Mucosa of descending colon (tissue), 3 donors: Measurements from ENCODE around the gene KCNH6. TPM values are rescaled to one million over a fixed set of nuclear protein-coding genes. Genes with fewer than 3 reads are reported as not detected.

Source experiments
- ATAC-seq: fragments of 200-7000 bp; cut with Tn5 transposase; one replicate; pipeline ENCODE4 v1.9.1; 2020; ENCODE audit warnings: mild to moderate bottlenecking, moderate library complexity
- DNase-seq, 3 donors: peaks; one replicate each; pipeline ENCODE4 v3.0.0-alpha.2; 2020
- H3K36me3 ChIP-seq: fragments of 200-600 bp; one replicate; pipeline ENCODE4 v1.8.0; 2021; ENCODE audit warnings: low read depth, mild to moderate bottlenecking
- H3K4me1 ChIP-seq: fragments of 200-600 bp; one replicate; pipeline ENCODE4 v1.8.0; 2021; ENCODE audit warnings: low read depth, mild to moderate bottlenecking
- H3K4me3 ChIP-seq: fragments of 200-600 bp; one replicate; pipeline ENCODE4 v1.8.0; 2021; ENCODE audit warnings: mild to moderate bottlenecking
- H3K9me3 ChIP-seq: fragments of 200-600 bp; one replicate; pipeline ENCODE4 v1.8.0; 2021; ENCODE audit warnings: mild to moderate bottlenecking
- intact Hi-C, 2 donors: fragments of 100-400 bp; cut with DNase I in 1 of 2; cut with micrococcal nuclease in 1 of 2; formaldehyde crosslinking; loops; one replicate each; pipeline versions ENCODE4 v1.11.0 to v1.11.1; 2022; cut with DNase I, micrococcal nuclease
- total RNA-seq, 3 donors: library from RNA; stranded (reverse); fragmentation: NEBNext Ultra II Directional in 2 of 3; extraction: Animal tissue kit (Norgen Biotek cat#: 25700) in 2 of 3; gene quantifications; one replicate each; pipeline versions ENCODE4 v1.2.1 to v1.2.4, GENCODE V29; 2021 to 2023
- TF ChIP-seq, protein P1 (sequence below): fragments of 200-600 bp; IDR thresholded peaks from one replicate; pipeline ENCODE4 v1.8.0; 2022; ENCODE audit warnings: antibody characterized with exemption, mild to moderate bottlenecking
- donor health status: DM: no; HTN: no; CAD: no; lungs with moderate emphysema.
- donor health status: DM: no; HTN: no; CAD: no.
- donor health status: DM: no; HTN: yes; CAD: no.

KCNH6 gene
- total RNA-seq, 3 donors from 2014 or later, result 0.58 to 0.64 TPM; not detected in 1

DNA sequence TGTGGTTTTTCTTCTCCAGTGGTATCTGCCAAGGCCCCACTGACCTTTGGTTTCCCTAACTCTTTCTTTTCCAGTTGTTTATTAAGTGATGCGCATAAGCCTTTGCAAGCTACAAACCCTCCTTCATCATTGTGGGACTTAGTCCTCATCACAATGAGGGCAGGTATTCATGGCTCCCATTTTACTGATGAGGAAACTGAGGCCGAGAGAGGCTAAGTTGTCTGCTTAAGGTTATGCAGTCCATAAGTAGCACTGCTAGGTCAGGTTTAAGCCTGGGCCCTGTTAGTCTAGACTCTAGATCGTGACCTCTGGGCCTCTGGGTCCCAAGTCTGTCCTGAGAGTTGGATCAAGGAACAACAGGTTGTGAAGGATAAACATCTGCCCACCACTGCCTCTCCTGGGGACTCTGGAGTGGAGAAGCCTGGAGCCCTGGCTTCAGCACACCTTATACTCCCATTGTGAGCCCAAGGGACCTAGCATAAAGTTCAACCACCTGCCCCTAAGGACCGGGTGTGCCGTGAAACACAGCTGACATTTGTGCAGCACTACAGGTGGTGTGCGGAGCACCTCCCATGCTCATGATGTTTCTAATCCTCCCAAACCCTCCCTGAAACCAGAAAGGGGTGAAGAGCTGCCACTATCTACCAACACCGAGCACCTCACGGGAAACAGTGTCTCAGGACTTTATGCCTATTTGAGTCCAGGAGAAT is 5.2 kb upstream of the KCNH6 start:
- Histone ChIP-seq H3K4me3 (no peak overlapping the region), H3K9me3 (no peaks in the 10 kb centered on the region), H3K4me1 (peaks cover 18% of the 10 kb centered on the region), H3K36me3 (no peaks in the 10 kb centered on the region)
- TF ChIP-seq, protein P1, sequence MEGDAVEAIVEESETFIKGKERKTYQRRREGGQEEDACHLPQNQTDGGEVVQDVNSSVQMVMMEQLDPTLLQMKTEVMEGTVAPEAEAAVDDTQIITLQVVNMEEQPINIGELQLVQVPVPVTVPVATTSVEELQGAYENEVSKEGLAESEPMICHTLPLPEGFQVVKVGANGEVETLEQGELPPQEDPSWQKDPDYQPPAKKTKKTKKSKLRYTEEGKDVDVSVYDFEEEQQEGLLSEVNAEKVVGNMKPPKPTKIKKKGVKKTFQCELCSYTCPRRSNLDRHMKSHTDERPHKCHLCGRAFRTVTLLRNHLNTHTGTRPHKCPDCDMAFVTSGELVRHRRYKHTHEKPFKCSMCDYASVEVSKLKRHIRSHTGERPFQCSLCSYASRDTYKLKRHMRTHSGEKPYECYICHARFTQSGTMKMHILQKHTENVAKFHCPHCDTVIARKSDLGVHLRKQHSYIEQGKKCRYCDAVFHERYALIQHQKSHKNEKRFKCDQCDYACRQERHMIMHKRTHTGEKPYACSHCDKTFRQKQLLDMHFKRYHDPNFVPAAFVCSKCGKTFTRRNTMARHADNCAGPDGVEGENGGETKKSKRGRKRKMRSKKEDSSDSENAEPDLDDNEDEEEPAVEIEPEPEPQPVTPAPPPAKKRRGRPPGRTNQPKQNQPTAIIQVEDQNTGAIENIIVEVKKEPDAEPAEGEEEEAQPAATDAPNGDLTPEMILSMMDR, result no peak
- ATAC-seq (peak; percentile 49), DNase-seq (peak in 1 of 3 donors; percentile 28)
- intact Hi-C loops, result no loop called here

DNA sequence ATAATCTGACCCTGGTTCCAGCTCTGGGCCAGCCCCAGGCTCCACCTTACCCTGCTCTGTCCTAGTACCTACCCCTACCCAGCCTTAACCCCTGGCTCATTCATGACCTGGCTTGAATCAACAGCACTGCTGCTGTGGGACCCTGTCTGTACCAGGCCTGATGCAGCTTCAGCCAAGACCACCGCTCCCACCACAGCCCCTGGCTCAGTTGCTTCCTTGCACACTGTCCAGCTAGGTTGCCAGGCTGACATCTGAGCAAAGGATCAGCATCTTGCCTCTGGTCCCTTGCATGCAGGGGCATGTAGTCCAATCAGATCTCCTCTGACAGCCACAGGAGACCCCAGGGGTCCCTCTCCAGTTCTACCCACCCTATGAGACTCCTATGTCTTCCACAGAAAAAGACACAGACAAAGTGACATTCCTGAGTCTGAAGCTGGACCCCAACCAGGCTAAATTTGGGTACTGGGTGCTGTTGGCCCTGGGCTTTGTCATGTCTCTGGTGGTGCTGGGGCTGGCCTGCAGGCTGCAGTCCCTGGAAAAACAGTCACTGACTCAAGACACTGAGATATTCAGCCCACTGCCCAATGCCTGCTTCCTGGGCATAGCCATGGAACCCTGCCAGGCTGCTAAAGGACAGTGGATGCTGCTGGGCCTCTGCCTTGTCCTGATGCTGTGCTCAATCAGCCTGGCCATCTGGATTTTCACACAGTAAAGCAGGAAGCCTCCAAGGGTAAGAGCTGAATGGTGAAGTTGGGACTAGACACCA is 3.9 kb upstream of the KCNH6 start:
- intact Hi-C loops, result no loop called here
- TF ChIP-seq, protein P1, result no peak
- ATAC-seq, result no peak
- Histone ChIP-seq H3K36me3 (no peaks in the 10 kb centered on the region), H3K9me3 (no peaks in the 10 kb centered on the region), H3K4me3 (no peak overlapping the region), H3K4me1 (peaks cover 18% of the 10 kb centered on the region)
- no peak for DNase-seq

DNA sequence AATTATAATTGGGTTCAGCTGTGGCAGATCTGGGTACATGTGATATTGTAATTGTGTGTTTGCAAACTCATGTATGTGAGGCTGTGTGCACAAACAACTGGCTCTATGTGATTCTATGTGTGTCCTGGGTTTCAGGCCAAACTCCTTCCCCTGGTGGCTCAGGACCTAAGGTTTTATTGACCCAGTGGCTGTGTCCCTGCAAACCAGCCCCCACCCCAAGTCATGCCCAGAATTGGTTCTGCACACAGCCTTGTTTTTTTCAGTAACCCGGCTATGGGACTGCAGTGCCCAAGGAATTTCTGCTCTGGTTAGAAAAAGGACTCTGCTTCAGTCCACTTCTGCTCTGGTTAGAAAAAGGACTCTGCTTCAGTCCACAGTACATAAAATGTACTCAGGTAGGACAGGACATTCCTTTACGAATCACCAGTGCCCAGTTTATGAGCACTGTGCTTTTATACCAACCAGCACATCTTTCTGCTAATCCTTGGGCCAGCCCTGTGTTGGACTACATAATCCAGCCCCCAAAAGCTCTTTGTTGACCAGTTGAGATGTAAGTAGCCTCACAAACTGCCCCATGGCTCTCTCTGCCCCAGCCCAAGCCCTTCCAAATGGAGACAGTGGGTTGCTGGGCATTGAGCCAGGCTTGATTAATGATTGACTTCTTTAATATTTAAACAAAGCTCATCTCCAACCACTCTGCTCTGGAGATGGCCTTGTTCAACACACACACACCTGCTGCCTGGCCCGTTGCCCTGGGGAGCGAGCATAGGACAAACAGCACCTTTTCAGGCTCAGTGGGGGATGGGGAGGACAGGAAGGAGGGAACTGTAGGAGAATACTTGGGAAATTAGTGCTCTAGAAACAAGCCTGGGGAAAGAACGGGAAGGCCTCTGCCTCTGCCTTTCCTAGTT is 2.9 kb upstream of the KCNH6 start:
- ATAC-seq (peak; percentile 80), DNase-seq (peak; percentile 82 to 90 (median 88))
- no peaks in the 10 kb centered on the region for H3K9me3 ChIP-seq
- intact Hi-C loops, result no loop called here
- H3K4me1 ChIP-seq, result peaks cover 18% of the 10 kb centered on the region
- TF ChIP-seq, protein P1, result no peak
- H3K4me3 ChIP-seq, result no peak overlapping the region
- no peaks in the 10 kb centered on the region for H3K36me3 ChIP-seq

DNA sequence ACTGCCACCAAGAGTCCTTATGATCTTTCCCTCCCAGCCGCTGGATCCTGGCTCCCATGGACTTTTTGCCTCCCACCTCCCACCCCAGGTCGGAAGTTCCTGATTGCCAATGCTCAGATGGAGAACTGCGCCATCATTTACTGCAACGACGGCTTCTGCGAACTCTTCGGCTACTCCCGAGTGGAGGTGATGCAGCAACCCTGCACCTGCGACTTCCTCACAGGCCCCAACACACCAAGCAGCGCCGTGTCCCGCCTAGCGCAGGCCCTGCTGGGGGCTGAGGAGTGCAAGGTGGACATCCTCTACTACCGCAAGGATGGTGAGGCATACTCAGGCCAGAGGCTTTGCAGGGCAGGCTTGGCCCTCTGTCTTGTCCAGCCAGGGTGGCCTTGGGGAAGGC is 893 bp downstream of the KCNH6 start:
- no peak overlapping the region for H3K4me3 ChIP-seq
- ATAC-seq (no peak), DNase-seq (no peak)
- intact Hi-C loops, result no loop called here
- no peaks in the 10 kb centered on the region for H3K9me3 ChIP-seq
- H3K4me1 ChIP-seq, result peaks cover 18% of the 10 kb centered on the region
- TF ChIP-seq, protein P1, result no peak
- H3K36me3 ChIP-seq, result no peaks in the 10 kb centered on the region

DNA sequence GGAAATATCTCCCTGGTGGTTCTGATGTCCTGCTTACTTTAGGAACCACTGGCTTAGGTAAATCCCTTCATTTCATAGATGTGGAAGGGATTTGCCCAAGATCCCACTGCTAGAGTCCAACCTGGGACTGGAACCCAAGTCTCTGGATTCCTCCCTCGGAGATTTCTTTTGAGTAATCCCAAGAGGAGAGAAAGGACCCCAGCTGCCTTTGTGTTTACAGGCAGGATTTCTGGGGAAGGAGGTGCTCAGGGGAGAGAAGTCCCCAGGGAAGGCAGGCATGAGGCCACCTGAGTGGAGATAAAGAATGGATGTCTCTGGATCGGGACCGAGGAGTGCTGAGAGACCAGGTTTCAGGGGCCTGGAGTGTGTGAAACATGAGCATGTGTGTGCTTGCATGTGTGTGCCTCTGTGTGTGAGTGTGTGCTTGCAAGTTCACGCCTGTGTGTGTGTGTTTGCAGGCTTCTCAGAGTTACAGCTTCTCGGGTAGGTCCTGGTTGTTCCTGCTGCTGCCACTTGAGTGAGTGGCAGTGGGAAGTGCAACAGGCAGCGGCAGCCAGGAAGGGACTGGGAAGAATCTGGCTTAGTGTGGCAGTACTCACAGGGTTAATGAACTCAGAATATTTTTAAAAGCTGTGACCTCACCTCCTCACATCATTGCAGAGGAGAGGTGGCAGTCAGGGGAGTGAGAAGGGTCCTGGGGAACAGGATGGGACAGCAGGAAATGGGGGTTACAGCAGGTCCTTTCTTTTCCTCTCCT is 2.2 kb downstream of the KCNH6 start:
- intact Hi-C loops, result no loop called here
- Histone ChIP-seq H3K4me3 (no peak overlapping the region), H3K9me3 (no peaks in the 10 kb centered on the region), H3K36me3 (no peaks in the 10 kb centered on the region), H3K4me1 (peaks cover 13% of the 10 kb centered on the region)
- no peak for ATAC-seq
- TF ChIP-seq, protein P1, result no peak
- DNase-seq, result no peak
